ENCODE measurements around the gene DYNLL1. TPM values are rescaled to one million over a fixed set of nuclear protein-coding genes. Genes with fewer than 3 reads are reported as not detected.

The DYNLL1 gene
- total RNA-seq, 1 donor: 168 TPM

- H4K20me1 ChIP-seq (ENCODE audit: insufficient read depth, low read length): peaks cover 27% of the 10 kb centered on the region
- no peak overlapping the region for H3K27ac ChIP-seq (ENCODE audit: low read depth, low read length)
- no peaks in the 10 kb centered on the region for H3K4me1 ChIP-seq (ENCODE audit: insufficient read depth, low read length)
- H3K79me2 ChIP-seq (ENCODE audit: insufficient read depth, low read length): peaks cover 52% of the 10 kb centered on the region
- H3K4me2 ChIP-seq (ENCODE audit: insufficient read depth, low read length): no peak overlapping the region
- no peak overlapping the region for H2AFZ ChIP-seq (ENCODE audit: low read length)
- no peak for DNase-seq (ENCODE audit: insufficient read length, low spot score, missing footprints)
- no peaks in the 10 kb centered on the region for H3K27me3 ChIP-seq (ENCODE audit: insufficient read depth, low read length)
- H3K9me3 ChIP-seq (ENCODE audit: low read depth, low read length): no peaks in the 10 kb centered on the region
- no peak for TF ChIP-seq CTCF (IDR thresholded peaks at IDR 0.05; ENCODE audit: extremely low read depth, low read depth, low read length)
- peaks cover 87% of the 10 kb centered on the region for H3K36me3 ChIP-seq (ENCODE audit: insufficient read depth, low read length)
- H3K4me3 ChIP-seq (ENCODE audit: insufficient read depth, low read length): no peak overlapping the region
Observed at GRCh38 chr12:120462099-120462640, 33.7 kb upstream of the DYNLL1 start.

- DNase-seq (ENCODE audit: insufficient read length, low spot score, missing footprints): no peak
- Histone ChIP-seq H3K9me3 (ENCODE audit: low read depth, low read length) (no peaks in the 10 kb centered on the region), H2AFZ (ENCODE audit: low read length) (no peak overlapping the region), H3K4me2 (ENCODE audit: insufficient read depth, low read length) (no peak overlapping the region), H3K79me2 (ENCODE audit: insufficient read depth, low read length) (peaks cover 67% of the 10 kb centered on the region), H3K27ac (ENCODE audit: low read depth, low read length) (no peak overlapping the region), H3K27me3 (ENCODE audit: insufficient read depth, low read length) (no peaks in the 10 kb centered on the region), H3K4me1 (ENCODE audit: insufficient read depth, low read length) (peaks cover 4% of the 10 kb centered on the region), H3K4me3 (ENCODE audit: insufficient read depth, low read length) (no peak overlapping the region), H3K36me3 (ENCODE audit: insufficient read depth, low read length) (peaks cover 78% of the 10 kb centered on the region), H4K20me1 (ENCODE audit: insufficient read depth, low read length) (peaks cover 41% of the 10 kb centered on the region)
- TF ChIP-seq CTCF (IDR thresholded peaks at IDR 0.05; ENCODE audit: extremely low read depth, low read depth, low read length): no peak
Observed at GRCh38 chr12:120463712-120464111, 32.2 kb upstream of the DYNLL1 start.

- Histone ChIP-seq H3K9me3 (ENCODE audit: low read depth, low read length) (no peaks in the 10 kb centered on the region), H3K27ac (ENCODE audit: low read depth, low read length) (no peak overlapping the region), H3K4me2 (ENCODE audit: insufficient read depth, low read length) (no peak overlapping the region), H3K79me2 (ENCODE audit: insufficient read depth, low read length) (peaks cover 84% of the 10 kb centered on the region), H4K20me1 (ENCODE audit: insufficient read depth, low read length) (peaks cover 44% of the 10 kb centered on the region), H3K4me3 (ENCODE audit: insufficient read depth, low read length) (no peak overlapping the region), H2AFZ (ENCODE audit: low read length) (no peak overlapping the region), H3K27me3 (ENCODE audit: insufficient read depth, low read length) (no peaks in the 10 kb centered on the region), H3K4me1 (ENCODE audit: insufficient read depth, low read length) (peaks cover 10% of the 10 kb centered on the region), H3K36me3 (ENCODE audit: insufficient read depth, low read length) (peaks cover 61% of the 10 kb centered on the region)
- DNase-seq (ENCODE audit: insufficient read length, low spot score, missing footprints): no peak
- no peak for TF ChIP-seq CTCF (IDR thresholded peaks at IDR 0.05; ENCODE audit: extremely low read depth, low read depth, low read length)
Observed at GRCh38 chr12:120465756-120466155, 30.2 kb upstream of the DYNLL1 start.

GRCh38 chr12:120466560-120467315 is 29.2 kb upstream of the DYNLL1 start:
- no peaks in the 10 kb centered on the region for H3K27me3 ChIP-seq (ENCODE audit: insufficient read depth, low read length)
- H2AFZ ChIP-seq (ENCODE audit: low read length): no peak overlapping the region
- DNase-seq (ENCODE audit: insufficient read length, low spot score, missing footprints): no peak
- peaks cover 44% of the 10 kb centered on the region for H4K20me1 ChIP-seq (ENCODE audit: insufficient read depth, low read length)
- peaks cover 84% of the 10 kb centered on the region for H3K79me2 ChIP-seq (ENCODE audit: insufficient read depth, low read length)
- H3K4me2 ChIP-seq (ENCODE audit: insufficient read depth, low read length): no peak overlapping the region
- peaks cover 52% of the 10 kb centered on the region for H3K36me3 ChIP-seq (ENCODE audit: insufficient read depth, low read length)
- no peak overlapping the region for H3K27ac ChIP-seq (ENCODE audit: low read depth, low read length)
- no peak overlapping the region for H3K4me3 ChIP-seq (ENCODE audit: insufficient read depth, low read length)
- peaks cover 10% of the 10 kb centered on the region for H3K4me1 ChIP-seq (ENCODE audit: insufficient read depth, low read length)
- peak; percentile 78 for TF ChIP-seq CTCF (IDR thresholded peaks at IDR 0.05; ENCODE audit: extremely low read depth, low read depth, low read length)
- H3K9me3 ChIP-seq (ENCODE audit: low read depth, low read length): no peaks in the 10 kb centered on the region
